Amniotic epithelial cell (primary cell): Measurements from ENCODE around the gene LNP1.
"Not testable (repeated sequence)": the region's sequence is repeated elsewhere in the genome, so short reads cannot be mapped to it uniquely, and the experiment has no call there.

Source experiments
- DNase-seq: peaks from one replicate; pipeline ENCODE4 v3.0.0-alpha.2; 2010; ENCODE audit warnings: low read depth

LNP1 gene

GRCh38 chr3:100429187-100429716 lies 27.9 kb downstream of the LNP1 start:
- peak; percentile 2 for DNase-seq

- DNase-seq = peak; percentile 1
Observed at GRCh38 chr3:100436951-100437350, 35.6 kb downstream of the LNP1 start.

DNA sequence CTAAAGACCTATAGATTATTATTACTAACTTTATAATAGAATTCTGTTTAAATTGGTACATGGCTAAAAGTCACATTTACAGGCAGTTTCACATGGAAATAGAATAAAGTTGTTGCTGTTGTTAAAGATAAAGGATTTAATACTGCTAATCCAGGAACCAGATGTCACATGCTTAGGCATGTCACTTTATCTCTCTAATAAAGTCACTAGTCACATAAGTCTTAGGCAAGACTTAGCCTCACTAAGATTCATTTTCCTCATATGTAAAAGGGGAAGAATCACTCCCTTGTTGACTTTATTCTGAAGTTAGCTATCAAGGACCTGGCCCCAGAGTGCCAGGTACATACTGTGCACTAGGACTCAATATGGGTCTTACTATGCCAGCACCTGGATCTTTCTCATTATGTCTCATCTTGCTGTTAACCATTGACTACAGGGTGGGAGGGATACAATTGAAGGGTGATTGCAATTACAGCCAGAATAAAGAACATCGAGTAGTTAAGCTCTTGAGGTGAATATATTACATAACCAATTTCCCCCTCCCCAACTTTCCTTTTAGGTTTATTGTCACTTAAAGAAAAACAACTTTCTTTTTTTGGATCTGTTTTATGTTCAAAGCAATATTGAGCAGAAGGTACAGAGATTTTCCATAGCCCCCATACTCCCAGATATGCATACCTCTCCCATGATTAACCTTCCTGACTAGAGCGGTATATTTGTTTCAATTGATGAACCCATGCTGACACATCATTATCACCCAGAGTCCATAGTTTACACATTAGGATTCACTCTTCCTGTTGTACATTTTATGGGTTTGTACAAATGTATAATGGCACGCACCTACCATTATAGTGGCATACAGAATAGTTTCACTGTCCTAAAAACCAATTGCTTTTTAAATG lies 36.6 kb downstream of the LNP1 start:
- no peak for DNase-seq

DNA sequence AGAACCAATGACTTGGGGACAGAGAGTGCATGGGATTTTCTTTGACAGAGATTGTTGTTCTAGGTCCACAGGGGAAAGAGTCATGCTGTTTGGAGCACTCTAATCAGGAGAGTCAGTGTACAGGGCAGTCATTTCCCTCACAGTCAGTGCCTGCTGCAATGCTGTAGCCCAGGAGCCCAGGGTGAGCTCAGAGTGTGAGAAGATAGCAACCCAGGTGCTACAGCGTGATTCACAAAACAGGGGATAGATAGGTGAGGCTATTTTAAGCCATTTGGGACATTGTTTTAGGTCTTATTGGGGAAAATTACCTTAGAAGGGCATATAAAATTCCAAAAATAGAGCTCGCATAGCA lies 37.3 kb downstream of the LNP1 start:
- no peak for DNase-seq

- DNase-seq = no peak
Observed at GRCh38 chr3:100440895-100441294, 39.6 kb downstream of the LNP1 start.

DNA sequence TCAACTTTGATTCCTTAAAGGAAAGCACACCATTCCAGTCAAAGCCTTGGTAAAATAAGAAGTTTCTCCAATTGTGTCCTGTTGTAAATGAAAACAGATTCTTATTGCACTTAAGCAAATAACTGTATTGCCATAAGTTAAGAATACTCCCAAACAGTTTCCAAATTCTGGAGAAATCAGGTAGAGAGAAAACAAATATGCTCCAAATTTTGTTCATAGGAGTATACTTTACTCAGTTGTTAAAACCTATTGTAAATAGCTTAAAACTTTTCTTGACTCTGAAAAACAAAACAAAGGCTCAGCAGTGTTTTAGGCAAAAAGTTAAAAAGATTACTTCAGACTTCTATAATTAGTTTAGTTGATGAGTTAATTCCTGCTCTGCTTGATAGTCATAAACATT lies 42.4 kb downstream of the LNP1 start:
- DNase-seq = no peak

DNA sequence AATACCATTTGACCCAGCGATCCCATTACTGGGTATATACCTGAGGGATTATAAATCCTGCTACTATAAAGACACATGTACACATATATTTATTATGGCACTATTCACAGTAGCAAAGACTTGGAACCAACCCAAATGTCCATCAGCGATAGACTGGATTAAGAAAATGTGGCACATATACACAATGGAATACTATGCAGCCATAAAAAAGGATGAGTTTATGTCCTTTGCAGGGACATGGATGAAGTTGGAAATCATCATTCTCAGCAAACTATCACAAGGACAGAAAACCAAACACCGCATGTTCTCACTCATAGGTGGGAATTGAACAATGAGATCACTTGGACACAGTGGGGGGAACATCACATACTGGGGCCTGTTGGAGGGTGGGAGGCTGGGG lies 45.7 kb downstream of the LNP1 start:
- not testable (repeated sequence) for DNase-seq

GRCh38 chr3:100448079-100448478 lies 46.7 kb downstream of the LNP1 start:
- DNase-seq = no peak

GRCh38 chr3:100449214-100449613 lies 47.9 kb downstream of the LNP1 start:
- DNase-seq = peak; percentile 18

GRCh38 chr3:100454677-100455076 lies 53.3 kb downstream of the LNP1 start:
- DNase-seq = peak; percentile 64

DNA sequence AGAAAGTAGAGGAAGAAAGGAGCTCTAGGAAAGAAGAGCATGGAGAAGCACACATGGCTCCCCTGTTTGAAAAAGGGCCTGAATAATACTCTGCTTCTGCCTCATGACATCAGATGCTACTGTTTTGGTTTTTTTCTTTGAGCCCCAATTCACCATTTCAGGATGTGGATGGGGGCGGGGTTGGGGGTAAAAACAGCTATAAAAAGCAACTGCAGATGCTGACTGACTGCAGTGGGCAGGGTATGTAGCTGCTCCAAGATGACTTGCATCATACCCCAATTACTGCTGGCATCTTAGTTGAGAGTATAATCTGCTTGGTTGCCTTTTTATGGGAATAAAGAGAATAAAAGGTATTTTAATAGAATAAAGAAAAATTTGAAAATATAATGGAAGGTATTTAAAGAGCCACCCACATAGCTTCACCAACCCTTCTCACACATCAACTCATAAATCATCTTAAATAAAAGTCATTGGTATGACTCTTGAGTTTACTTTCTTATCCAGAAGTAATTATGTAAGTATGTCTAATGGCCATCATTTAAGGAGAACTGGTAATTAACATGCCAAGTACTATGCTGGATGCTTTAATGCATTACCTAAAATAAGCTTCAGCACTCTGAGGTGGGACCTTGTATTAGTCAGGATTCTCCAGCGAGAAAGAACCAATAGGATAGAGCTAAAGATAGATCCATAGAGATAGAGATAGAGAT lies 54.7 kb downstream of the LNP1 start:
- DNase-seq = no peak

DNA sequence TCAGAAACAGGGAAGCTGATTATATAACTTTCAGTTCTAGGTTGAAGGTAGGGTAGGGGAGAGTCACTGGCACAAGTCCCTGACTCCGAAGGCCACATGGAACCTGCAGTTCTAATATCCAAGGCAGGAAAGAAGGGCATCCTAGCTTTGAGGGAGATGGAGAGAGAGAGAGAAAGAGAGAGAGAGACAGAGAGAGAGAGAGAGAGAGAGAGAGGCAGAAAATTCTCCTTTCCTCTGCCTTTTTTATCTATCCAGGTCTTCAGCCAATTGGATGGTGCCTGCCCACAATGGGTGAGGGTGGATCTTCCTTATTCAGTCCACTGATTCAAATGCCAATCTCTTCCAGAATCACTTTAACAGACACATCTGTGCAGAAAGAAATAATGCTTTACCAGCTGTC lies 55.4 kb downstream of the LNP1 start:
- no peak for DNase-seq

- DNase-seq = no peak
Observed at GRCh38 chr3:100457811-100458210, 56.5 kb downstream of the LNP1 start.

GRCh38 chr3:100458814-100459213 lies 57.5 kb downstream of the LNP1 start:
- DNase-seq = no peak

DNA sequence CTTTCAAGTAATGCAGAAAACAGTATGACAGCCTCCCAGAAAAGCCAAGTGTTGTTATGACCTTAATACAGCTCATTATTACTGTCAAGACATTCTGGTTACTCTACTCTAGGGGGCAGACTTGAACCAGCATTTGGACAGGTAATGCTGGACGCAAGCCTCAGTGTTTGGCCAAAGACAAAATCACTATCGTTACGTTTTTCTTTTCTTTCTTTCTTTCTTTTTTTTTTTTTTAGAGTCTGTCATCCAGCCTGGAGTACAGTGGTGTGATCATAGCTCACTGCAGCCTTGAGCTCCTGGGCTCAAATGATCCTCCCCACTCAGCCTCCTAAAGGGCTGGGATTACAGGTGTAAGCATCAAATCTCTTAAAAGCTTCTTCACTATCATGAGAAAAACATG lies 61.7 kb downstream of the LNP1 start:
- DNase-seq = peak; percentile 70

DNA sequence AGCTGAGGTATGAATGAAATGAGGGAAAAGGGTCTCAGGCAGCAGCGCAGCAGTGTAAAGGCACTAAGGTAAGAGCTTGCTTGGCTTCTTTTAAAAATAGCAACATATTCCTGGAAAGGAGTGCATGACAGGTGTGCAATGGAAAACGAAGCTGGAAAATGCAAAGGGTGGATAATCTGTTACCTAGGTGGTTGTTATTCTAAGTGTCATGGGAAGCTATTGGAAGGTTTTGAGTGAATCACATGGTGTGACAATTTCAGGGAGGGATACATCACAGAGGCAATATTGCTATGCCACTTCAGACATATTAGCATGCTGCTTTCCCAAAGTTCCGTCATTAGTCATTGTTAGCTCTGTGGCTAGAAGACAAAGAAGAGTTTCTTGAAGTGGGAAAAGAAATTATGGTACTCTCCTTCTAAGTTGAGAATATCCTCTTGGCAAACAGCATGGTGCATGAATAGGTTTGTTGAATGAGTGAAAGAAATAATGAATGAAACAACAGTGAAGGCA lies 62.4 kb downstream of the LNP1 start:
- DNase-seq = no peak

- no peak for DNase-seq
Observed at GRCh38 chr3:100465892-100466777, 64.8 kb downstream of the LNP1 start.

DNA sequence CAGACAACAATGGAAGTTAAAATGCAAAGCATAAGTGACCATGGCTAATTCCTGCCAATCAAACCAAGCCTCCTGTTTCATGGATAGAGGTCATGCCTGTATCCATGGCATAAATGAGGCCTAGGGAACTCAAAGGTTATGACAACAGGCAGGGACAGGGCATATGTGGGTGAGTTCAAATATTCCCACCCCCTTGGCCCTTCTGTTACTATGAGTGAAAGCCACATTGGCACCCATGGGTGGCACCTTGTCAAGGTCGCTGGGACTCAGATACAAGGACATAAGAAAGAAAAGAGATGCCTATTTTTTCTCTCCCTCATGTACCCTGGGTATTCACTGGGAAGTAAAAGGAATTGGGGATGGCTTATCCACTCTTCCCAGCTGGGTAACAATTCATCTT lies 65.8 kb downstream of the LNP1 start:
- no peak for DNase-seq

DNA sequence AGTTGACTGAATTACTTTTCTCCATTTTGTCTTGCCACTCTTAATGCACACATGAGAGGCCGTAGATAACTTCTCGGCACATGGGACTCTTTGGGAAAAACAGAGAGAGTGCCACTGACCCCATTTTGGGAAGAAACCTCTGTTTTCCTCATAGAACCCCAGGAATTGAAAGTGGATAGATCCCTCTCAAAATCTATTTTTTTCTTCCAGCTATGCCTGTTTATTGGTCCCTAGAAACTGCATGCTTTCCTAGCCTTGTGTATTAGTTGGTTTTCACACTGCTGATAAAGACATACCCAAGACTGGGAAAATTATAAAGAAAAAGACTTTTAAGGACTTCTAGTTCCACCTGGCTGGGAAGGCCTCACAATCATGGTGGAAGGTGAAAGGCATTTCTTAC lies 67.3 kb downstream of the LNP1 start:
- no peak for DNase-seq

GRCh38 chr3:100470951-100471350 lies 69.6 kb downstream of the LNP1 start:
- DNase-seq = no peak

DNA sequence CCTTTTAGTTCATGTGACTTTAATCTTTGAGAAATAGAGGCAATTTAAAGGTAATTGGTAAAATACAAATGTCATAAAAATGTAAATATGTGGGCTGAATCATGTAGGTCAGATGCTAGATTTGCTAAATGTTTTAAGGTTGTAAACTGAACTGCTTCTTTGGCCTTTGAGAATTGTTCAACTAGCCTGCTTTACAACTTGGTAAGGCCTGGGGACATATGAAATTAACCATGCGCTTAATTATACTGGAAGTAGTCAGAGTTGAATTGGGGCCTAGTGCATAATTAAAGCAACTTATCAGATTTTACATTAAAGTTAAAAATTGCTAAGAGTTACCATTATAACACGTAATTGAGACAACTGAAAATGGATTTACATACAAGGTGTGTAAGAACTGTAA lies 70.1 kb downstream of the LNP1 start:
- no peak for DNase-seq

DNA sequence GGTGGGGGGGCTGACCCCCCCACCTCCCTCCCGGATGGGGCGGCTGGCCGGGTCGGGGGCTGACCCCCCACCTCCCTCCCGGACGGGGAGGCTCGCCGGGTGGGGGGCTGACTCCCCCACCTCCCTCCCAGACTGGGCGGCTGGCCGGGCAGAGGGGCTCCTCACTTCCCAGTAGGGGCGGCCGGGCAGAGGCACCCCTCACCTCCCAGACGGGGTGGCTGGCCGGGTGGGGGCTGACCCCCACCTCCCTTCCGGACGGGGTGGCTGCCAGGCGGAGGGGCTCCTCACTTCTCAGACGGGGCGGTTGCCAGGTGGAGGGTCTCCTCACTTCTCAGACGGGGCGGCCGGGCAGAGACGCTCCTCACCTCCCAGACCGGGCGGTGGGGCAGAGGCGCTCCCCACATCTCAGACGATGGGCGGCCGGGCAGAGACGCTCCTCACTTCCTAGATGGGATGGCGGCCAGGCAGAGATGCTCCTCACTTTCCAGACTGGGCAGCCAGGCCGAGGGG lies 76.6 kb downstream of the LNP1 start:
- DNase-seq = not testable (repeated sequence)
